AG10803 (cell line): Measurements from ENCODE around the gene TWIST2.

Experiments used
- DNase-seq: peaks from one replicate; pipeline ENCODE4 v3.0.0; 2010; ENCODE audit warnings: low read depth
- H3K4me3 ChIP-seq: 2 replicates; pipeline ENCODE4 v1.5.1; 2011; ENCODE audit warnings: mild to moderate bottlenecking, low read length, control low read depth
- TF ChIP-seq, protein P1 (sequence below): conservative IDR thresholded peaks from 2 replicates; pipeline ENCODE4 v1.5.1; 2011; ENCODE audit warnings: mild to moderate bottlenecking, low read length, control low read depth, inconsistent platforms

The TWIST2 gene

DNA sequence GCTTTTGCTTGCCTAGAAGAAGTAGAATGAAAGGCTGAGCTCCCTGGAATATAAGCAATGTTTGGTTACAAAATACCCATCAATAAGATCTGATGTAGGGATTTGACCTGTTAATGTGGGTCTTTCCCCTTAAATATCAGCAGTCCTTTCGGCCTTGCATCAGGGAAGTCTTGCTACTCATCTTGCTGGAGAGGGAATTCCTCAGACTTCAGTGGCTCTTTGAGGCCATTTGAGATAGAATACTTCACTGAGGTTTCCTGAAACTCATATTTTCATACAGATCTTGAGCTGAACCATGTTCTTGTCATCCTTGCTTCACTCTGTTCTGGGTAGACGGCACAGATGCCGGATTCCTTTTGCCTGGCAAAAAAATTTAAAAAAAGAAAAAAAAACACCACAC is 3.9 kb downstream of the TWIST2 start:
- H3K4me3 ChIP-seq, result peak overlapping the region; percentile 99
- peak; percentile 57 for DNase-seq
- TF ChIP-seq, protein P1, sequence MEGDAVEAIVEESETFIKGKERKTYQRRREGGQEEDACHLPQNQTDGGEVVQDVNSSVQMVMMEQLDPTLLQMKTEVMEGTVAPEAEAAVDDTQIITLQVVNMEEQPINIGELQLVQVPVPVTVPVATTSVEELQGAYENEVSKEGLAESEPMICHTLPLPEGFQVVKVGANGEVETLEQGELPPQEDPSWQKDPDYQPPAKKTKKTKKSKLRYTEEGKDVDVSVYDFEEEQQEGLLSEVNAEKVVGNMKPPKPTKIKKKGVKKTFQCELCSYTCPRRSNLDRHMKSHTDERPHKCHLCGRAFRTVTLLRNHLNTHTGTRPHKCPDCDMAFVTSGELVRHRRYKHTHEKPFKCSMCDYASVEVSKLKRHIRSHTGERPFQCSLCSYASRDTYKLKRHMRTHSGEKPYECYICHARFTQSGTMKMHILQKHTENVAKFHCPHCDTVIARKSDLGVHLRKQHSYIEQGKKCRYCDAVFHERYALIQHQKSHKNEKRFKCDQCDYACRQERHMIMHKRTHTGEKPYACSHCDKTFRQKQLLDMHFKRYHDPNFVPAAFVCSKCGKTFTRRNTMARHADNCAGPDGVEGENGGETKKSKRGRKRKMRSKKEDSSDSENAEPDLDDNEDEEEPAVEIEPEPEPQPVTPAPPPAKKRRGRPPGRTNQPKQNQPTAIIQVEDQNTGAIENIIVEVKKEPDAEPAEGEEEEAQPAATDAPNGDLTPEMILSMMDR, result no peak

DNA sequence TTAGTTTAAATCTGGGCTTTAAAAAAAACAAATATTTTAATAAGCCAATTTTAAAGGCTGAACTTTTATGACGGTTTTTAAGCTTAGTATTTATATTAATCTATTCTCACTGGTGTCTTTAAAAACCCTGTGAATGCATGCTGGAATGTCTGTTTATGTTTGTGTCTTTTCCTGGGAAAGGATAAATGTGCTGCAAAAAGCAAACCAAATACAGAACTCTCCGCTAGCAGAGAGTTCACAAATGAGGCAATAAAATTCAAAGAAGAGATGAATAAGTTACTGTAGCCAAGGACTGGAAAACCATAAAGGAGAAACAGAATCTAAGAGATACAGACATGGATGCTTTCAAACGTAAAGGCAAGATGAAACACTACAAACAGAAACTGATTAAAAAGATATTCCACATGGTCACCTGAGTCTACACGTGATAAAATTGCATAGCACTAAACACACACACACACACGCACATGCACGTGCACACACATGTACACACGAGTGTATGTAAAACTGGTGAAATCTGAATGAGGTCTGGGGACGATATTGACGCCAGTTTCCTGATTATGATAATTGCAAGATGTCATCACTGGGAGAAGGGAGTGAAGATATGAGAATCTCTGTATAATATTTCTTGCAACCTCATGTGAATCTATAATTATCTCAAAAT is 4.5 kb downstream of the TWIST2 start:
- TF ChIP-seq, protein P1, result no peak
- peak; percentile 61 for DNase-seq
- peak overlapping the region; percentile 99 for H3K4me3 ChIP-seq

DNA sequence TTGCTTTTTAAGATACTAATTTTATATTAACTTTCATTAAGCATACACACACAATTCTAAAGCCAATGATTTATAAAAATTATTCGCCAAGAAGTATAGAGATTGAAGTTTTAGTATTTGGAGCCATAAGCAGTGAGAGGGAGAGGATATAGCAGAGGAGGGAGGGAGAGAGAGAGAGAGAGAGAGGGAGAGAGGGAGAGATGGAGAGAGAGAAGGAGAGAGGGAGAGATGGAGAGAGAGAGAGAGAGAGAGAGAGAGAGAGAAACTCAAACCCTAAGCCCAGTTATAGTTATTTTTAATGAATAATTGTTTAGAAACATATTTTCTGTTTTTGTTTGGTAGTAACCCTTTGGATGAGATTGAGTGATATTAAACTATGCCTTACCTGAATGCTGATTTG is 5.3 kb downstream of the TWIST2 start:
- peak; percentile 40 for DNase-seq
- peak overlapping the region; percentile 99 for H3K4me3 ChIP-seq
- TF ChIP-seq, protein P1, result no peak

DNA sequence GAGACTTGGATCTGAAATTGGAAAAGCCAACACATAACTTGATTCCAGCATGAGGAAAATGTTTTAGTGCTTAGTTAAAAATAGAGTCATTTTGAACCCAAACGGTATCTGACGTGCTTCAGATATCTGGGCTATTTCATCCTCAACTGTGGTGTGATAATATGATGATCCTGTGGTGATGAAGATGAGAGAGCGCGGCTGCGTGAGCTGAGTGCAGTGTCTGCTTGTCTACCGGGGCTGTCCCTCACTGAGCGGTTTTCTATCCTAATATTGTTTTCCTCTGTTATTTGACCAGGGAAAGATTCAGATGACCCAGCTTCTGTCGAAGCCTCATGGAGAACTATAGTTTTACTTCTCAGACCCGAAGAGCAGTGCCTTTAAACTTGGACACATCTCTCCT is 5.8 kb downstream of the TWIST2 start:
- H3K4me3 ChIP-seq, result peak overlapping the region; percentile 99
- TF ChIP-seq, protein P1, result no peak
- peak; percentile 56 for DNase-seq

DNA sequence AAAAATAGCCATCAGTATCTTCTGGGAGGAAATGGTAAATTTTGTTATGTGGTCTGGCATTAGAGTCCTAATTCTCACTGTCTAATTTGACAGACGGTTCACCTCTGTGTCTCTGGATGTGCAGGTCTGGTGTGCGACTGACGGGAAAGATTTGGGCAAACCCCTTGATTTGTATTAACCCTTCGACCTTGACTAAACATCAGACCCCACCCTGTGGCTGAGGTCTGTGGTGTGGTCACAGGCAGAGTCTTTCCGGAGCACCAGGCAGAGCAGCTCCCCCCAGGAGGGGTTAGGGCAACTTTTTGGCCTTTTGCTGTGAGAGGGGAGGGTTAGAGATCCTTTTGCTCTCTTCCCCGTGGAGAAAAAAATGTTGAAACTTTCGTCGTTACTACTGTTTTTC is 6.4 kb downstream of the TWIST2 start:
- TF ChIP-seq, protein P1, result no peak
- DNase-seq, result no peak
- H3K4me3 ChIP-seq, result peak overlapping the region; percentile 99

DNA sequence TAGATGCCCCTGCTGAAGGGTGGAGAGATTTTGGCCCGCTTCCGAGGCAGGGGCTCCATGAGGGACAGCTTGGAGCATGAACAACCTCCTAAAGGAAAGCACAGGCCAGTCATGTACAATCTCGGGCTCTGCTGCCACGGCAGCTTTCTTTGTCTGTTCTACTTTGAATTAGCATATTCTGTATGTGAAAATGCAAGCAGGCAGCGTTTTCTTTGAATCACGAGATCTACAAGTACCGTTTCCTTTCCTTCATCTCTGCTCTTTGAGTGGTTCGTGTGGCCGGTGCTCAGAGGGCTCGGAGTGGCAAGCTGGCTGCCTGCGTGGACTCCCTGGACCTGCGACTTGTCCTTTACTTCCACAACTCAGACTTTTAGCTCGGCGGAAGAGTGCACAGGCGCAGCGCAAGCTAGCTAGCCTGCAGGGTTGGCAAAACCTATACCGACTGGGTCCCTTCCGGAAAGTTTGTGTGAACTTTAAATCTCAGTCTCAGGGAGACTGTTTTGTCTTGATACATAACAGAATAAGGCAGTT is 6.9 kb downstream of the TWIST2 start:
- TF ChIP-seq, protein P1, result no peak
- DNase-seq, result no peak
- H3K4me3 ChIP-seq, result peak overlapping the region; percentile 99

DNA sequence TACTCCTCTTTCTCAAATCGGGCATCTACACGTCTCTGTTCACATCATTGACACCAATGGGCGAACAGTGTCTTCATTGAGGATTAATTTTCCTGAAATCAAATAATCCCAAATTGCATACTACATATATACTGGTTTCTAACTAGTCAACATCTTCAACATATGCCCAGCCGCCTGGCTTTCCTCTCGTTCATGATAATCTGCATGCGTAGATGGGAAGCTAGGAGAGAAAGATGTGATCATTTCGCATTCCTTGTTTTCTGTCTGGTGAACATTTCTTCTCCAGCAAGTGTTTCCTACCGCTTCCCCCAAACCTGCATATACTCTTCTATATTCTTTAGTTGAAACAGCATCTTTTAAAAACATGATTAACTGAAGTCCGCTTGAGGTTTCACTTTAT is 7.4 kb downstream of the TWIST2 start:
- TF ChIP-seq, protein P1, result no peak
- H3K4me3 ChIP-seq, result peak overlapping the region; percentile 99
- no peak for DNase-seq
